ENCODE results near the gene DTD2. TPM values are rescaled to one million over a fixed set of nuclear protein-coding genes. Genes with fewer than 3 reads are reported as not detected.

Gene DTD2
- total RNA-seq, 1 experiment from 2014 or later: 25.3 TPM

- DNase-seq (ENCODE audit: low spot score): no peak
- Histone ChIP-seq H3K36me3 (ENCODE audit: insufficient read depth, low read length, poor library complexity, severe bottlenecking) (no peaks in the 10 kb centered on the region), H3K27me3 (replicated peaks; ENCODE audit: insufficient read depth, low read depth, low read length, poor library complexity) (no peaks in the 10 kb centered on the region), H3K27ac (ENCODE audit: low read depth, low read length, poor library complexity, severe bottlenecking) (no peak overlapping the region), H3K4me1 (ENCODE audit: insufficient read depth, low read length, poor library complexity, severe bottlenecking) (no peaks in the 10 kb centered on the region), H3K9me3 (ENCODE audit: low read depth, low read length, poor library complexity, severe bottlenecking) (no peaks in the 10 kb centered on the region), H3K4me3 (ENCODE audit: low read depth, low read length, poor library complexity, severe bottlenecking) (no peak overlapping the region)
- ChIA-PET POLR2A (ENCODE audit: low non-redundant PET) (no interaction called here), CTCF (no interaction called here)
- TF ChIP-seq EZH2 (IDR thresholded peaks at IDR 0.05; ENCODE audit: borderline replicate concordance, low read depth, low read length, poor library complexity, severe bottlenecking) (no peak), CTCF (conservative IDR thresholded peaks at IDR 0.05; ENCODE audit: low read depth, low read length) (no peak)
- BruUV-seq (replicated peaks): no TSS peak
- intact Hi-C loops (cut with micrococcal nuclease; ENCODE audit: unreplicated experiment): no loop called here
These were observed 29.5 kb upstream of the DTD2 start for GRCh38 chr14:31486764-31487163.

- no peak overlapping the region for H3K27ac ChIP-seq (ENCODE audit: low read depth, low read length, poor library complexity, severe bottlenecking)
- intact Hi-C loops (cut with micrococcal nuclease; ENCODE audit: unreplicated experiment): no loop called here
- CTCF ChIA-PET: no interaction called here
- no peaks in the 10 kb centered on the region for H3K4me1 ChIP-seq (ENCODE audit: insufficient read depth, low read length, poor library complexity, severe bottlenecking)
- TF ChIP-seq EZH2 (IDR thresholded peaks at IDR 0.05; ENCODE audit: borderline replicate concordance, low read depth, low read length, poor library complexity, severe bottlenecking): no peak
- no peak for TF ChIP-seq CTCF (conservative IDR thresholded peaks at IDR 0.05; ENCODE audit: low read depth, low read length)
- POLR2A ChIA-PET (ENCODE audit: low non-redundant PET): no interaction called here
- H3K36me3 ChIP-seq (ENCODE audit: insufficient read depth, low read length, poor library complexity, severe bottlenecking): no peaks in the 10 kb centered on the region
- H3K4me3 ChIP-seq (ENCODE audit: low read depth, low read length, poor library complexity, severe bottlenecking): no peak overlapping the region
- no peaks in the 10 kb centered on the region for H3K27me3 ChIP-seq (replicated peaks; ENCODE audit: insufficient read depth, low read depth, low read length, poor library complexity)
- BruUV-seq (replicated peaks): no TSS peak
- no peaks in the 10 kb centered on the region for H3K9me3 ChIP-seq (ENCODE audit: low read depth, low read length, poor library complexity, severe bottlenecking)
- DNase-seq (ENCODE audit: low spot score): no peak
These were observed 27.4 kb upstream of the DTD2 start for GRCh38 chr14:31484754-31485153.

- DNase-seq (ENCODE audit: low spot score): no peak
- TF ChIP-seq CTCF (conservative IDR thresholded peaks at IDR 0.05; ENCODE audit: low read depth, low read length) (no peak), EZH2 (IDR thresholded peaks at IDR 0.05; ENCODE audit: borderline replicate concordance, low read depth, low read length, poor library complexity, severe bottlenecking) (no peak)
- no peaks in the 10 kb centered on the region for H3K9me3 ChIP-seq (ENCODE audit: low read depth, low read length, poor library complexity, severe bottlenecking)
- POLR2A ChIA-PET (ENCODE audit: low non-redundant PET): no interaction called here
- no peaks in the 10 kb centered on the region for H3K4me1 ChIP-seq (ENCODE audit: insufficient read depth, low read length, poor library complexity, severe bottlenecking)
- no peak overlapping the region for H3K27ac ChIP-seq (ENCODE audit: low read depth, low read length, poor library complexity, severe bottlenecking)
- intact Hi-C loops (cut with micrococcal nuclease; ENCODE audit: unreplicated experiment): no loop called here
- H3K36me3 ChIP-seq (ENCODE audit: insufficient read depth, low read length, poor library complexity, severe bottlenecking): no peaks in the 10 kb centered on the region
- CTCF ChIA-PET: no interaction called here
- H3K27me3 ChIP-seq (replicated peaks; ENCODE audit: insufficient read depth, low read depth, low read length, poor library complexity): no peaks in the 10 kb centered on the region
- BruUV-seq (replicated peaks): no TSS peak
- no peak overlapping the region for H3K4me3 ChIP-seq (ENCODE audit: low read depth, low read length, poor library complexity, severe bottlenecking)
These were observed 22.9 kb upstream of the DTD2 start for GRCh38 chr14:31480156-31480555.

Data from A673 (cell line).